OCI-LY3 (cell line): ENCODE data around the gene IMMP2L.

ENCODE experiments used
- H2AFZ ChIP-seq: fragments of 200-600, 300-600 bp; shearing (Covaris generic); 2 replicates; pipeline ENCODE4 v1.6.0; 2014; ENCODE audit warnings: antibody characterized with exemption, low read depth, low read length
- H3K27ac ChIP-seq: fragments of 200-600, 300-600 bp; sonication (generic); 2 replicates; pipeline ENCODE4 v1.5.1; 2014; ENCODE audit warnings: mild to moderate bottlenecking, low read length, moderate library complexity, mixed read lengths
- H3K27me3 ChIP-seq: fragments of 200-600, 300-600 bp; sonication (generic); 2 replicates; pipeline ENCODE4 v1.6.1; 2014; ENCODE audit warnings: low read depth, low read length, mixed read lengths
- H3K36me3 ChIP-seq: fragments of 200-600, 300-600 bp; sonication (generic); replicated peaks from 2 replicates; pipeline ENCODE3; 2014; ENCODE audit warnings: low read depth, low read length, mixed read lengths
- H3K4me1 ChIP-seq: fragments of 300-600, 200-600 bp; sonication (generic); 2 replicates; pipeline ENCODE4 v1.6.1; 2014; ENCODE audit warnings: low read length, mixed read lengths
- H3K4me2 ChIP-seq: fragments of 200-600, 300-600 bp; sonication (generic); 2 replicates; pipeline ENCODE4 v1.6.1; 2014; ENCODE audit warnings: low read length, mixed read lengths
- H3K4me3 ChIP-seq: fragments of 300-600, 200-600 bp; sonication (generic); 2 replicates; pipeline ENCODE4 v1.5.1; 2014; ENCODE audit warnings: antibody characterized with exemption, mild to moderate bottlenecking, low read length, moderate library complexity
- H3K79me2 ChIP-seq: fragments of 300-600, 200-600 bp; shearing (Covaris generic); 2 replicates; pipeline ENCODE4 v1.6.1; 2014; ENCODE audit warnings: mild to moderate bottlenecking, low read length, mixed read lengths
- H3K9ac ChIP-seq: fragments of 300-600, 200-600 bp; shearing (Covaris generic); 2 replicates; pipeline ENCODE4 v1.6.0; 2014; ENCODE audit warnings: mild to moderate bottlenecking, low read length, moderate library complexity
- H3K9me3 ChIP-seq: fragments of 200-600, 300-600 bp; shearing (Covaris generic); 2 replicates; pipeline ENCODE4 v1.6.1; 2014; ENCODE audit warnings: low read length, mixed read lengths; ENCODE audit not compliant: insufficient read depth
- H4K20me1 ChIP-seq: fragments of 200-600, 300-600 bp; sonication (generic); 2 replicates; pipeline ENCODE4 v1.6.1; 2016; ENCODE audit warnings: low read length, mixed read lengths; ENCODE audit not compliant: insufficient read depth
- EZH2phosphoT487 ChIP-seq: fragments of 200-600 bp; shearing (Covaris generic); IDR thresholded peaks from 2 replicates; pipeline ENCODE4 v1.6.1; 2018; ENCODE audit warnings: antibody characterized with exemption, mixed run types, low read depth
- TF ChIP-seq, protein P1 (sequence below): fragments of 200-600, 300-600 bp; sonication (generic); IDR thresholded peaks from 2 replicates; pipeline ENCODE4 v1.5.1; 2014; ENCODE audit warnings: antibody characterized with exemption, low read length, low read depth

Gene IMMP2L

DNA sequence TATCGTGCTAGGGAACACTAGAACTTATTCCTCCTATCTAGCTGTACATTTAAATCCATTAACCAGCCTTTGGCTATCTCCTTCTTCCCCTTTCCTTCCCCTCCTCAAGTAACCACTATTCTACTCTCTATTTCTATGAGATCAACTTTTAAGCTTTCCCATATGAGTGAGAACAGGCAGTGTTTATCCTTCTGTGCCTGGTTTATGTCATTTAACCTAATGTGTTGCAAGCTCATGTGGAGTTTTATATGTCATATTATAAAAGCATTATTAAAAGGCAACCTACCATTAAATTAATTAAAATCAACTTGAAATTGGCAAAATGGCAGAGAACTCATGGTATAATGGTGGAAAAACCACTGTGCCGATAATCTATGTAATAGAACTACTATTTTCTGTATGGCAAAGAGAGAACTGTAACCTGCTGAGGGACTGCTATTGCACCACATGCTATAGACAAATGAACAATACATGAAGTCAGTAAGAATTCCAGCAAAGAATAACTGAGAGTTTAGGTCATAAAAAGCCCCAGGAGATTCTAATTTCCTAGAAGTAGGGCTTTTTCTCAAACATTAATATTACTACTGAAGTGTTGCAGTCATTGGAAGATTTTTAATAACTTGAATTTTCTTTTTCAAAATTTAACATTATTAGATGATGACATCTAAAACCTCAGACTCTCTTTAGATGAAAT is 389.6 kb downstream of the IMMP2L start:
- Histone ChIP-seq H3K9ac (no peak overlapping the region), H3K27me3 (no peaks in the 10 kb centered on the region), H3K4me2 (no peak overlapping the region), H4K20me1 (no peaks in the 10 kb centered on the region), H2AFZ (no peak overlapping the region), H3K9me3 (no peaks in the 10 kb centered on the region), H3K36me3 (no peaks in the 10 kb centered on the region), H3K4me3 (no peak overlapping the region), H3K27ac (no peak overlapping the region), H3K4me1 (no peaks in the 10 kb centered on the region), H3K79me2 (no peaks in the 10 kb centered on the region)
- TF ChIP-seq, protein P1, sequence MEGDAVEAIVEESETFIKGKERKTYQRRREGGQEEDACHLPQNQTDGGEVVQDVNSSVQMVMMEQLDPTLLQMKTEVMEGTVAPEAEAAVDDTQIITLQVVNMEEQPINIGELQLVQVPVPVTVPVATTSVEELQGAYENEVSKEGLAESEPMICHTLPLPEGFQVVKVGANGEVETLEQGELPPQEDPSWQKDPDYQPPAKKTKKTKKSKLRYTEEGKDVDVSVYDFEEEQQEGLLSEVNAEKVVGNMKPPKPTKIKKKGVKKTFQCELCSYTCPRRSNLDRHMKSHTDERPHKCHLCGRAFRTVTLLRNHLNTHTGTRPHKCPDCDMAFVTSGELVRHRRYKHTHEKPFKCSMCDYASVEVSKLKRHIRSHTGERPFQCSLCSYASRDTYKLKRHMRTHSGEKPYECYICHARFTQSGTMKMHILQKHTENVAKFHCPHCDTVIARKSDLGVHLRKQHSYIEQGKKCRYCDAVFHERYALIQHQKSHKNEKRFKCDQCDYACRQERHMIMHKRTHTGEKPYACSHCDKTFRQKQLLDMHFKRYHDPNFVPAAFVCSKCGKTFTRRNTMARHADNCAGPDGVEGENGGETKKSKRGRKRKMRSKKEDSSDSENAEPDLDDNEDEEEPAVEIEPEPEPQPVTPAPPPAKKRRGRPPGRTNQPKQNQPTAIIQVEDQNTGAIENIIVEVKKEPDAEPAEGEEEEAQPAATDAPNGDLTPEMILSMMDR, result no peak
- no peak for TF ChIP-seq EZH2phosphoT487

DNA sequence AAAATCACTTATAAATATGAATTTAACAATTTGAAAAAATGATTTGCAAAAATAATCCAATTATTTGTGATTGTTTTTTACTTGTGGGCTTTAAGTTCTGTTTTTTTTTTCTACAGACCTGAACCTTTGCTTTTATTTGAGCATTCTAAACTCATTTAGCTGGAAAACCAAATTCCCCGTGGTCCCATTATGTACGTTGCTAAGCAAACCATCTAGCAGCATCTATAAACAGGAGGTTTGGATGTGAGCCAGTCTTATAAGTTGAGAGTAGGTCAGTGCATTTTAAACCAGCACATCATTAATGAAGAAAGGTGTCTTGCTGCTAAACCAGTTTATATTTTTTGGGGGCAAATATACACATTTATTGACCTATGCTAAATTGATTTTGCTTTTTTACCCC is 394.1 kb downstream of the IMMP2L start:
- H3K4me3 ChIP-seq, result no peak overlapping the region

DNA sequence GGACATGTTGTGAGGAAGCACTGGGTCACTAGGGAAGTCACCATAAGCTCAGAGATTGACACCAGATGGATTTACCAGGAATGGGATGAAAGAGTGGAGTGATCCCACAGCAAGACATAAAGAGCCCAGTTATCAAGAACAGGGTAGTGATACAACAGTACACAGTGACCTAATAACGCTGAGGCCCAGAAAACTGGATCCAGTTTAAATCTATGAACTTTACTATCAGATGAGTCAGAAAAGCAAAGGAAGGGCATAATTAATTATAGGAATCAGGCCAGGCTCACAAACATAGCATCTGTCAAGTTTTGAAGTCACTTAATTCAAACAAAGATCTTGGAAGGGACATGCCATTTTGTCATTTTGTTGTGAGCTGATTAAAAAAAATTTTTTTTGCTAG is 397.9 kb downstream of the IMMP2L start:
- no peak overlapping the region for H2AFZ ChIP-seq
- no peak overlapping the region for H3K27ac ChIP-seq
- no peak overlapping the region for H3K9ac ChIP-seq
- H3K9me3 ChIP-seq, result no peaks in the 10 kb centered on the region
- no peak overlapping the region for H3K4me2 ChIP-seq
- no peaks in the 10 kb centered on the region for H4K20me1 ChIP-seq
- no peak overlapping the region for H3K4me3 ChIP-seq
- no peaks in the 10 kb centered on the region for H3K79me2 ChIP-seq
- H3K36me3 ChIP-seq, result no peaks in the 10 kb centered on the region
- H3K4me1 ChIP-seq, result no peaks in the 10 kb centered on the region
- no peak for TF ChIP-seq EZH2phosphoT487
- TF ChIP-seq, protein P1, result no peak
- H3K27me3 ChIP-seq, result no peaks in the 10 kb centered on the region

More for the DNA sequence above, 394.1 kb downstream of the IMMP2L start:
- Histone ChIP-seq H3K27me3 (no peaks in the 10 kb centered on the region), H2AFZ (no peak overlapping the region), H3K9me3 (no peaks in the 10 kb centered on the region), H4K20me1 (no peaks in the 10 kb centered on the region), H3K4me1 (no peaks in the 10 kb centered on the region), H3K27ac (no peak overlapping the region), H3K79me2 (no peaks in the 10 kb centered on the region), H3K4me2 (no peak overlapping the region), H3K9ac (no peak overlapping the region), H3K36me3 (no peaks in the 10 kb centered on the region)
- no peak for TF ChIP-seq EZH2phosphoT487
- TF ChIP-seq, protein P1, result no peak

DNA sequence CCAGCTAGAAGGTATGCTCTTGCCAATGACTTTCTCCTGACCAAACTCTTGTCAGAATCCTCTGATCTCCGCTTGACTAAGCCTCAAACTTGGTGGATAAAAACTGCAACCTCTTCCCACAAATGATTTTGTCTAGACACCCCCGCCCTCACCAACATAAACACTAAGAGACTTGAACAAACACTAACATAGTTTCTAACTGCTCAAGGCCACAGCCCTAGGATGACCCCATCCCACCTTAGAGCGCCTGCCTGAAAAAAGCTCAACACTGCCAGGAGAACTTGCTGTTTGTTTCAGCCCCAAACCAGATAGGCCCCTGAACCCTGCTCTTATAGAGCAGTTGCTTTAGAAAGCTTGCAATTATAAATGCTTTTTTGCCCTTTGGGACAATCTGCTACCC is 399.6 kb downstream of the IMMP2L start:
- no peaks in the 10 kb centered on the region for H3K79me2 ChIP-seq
- H3K4me3 ChIP-seq, result no peak overlapping the region
- no peak for TF ChIP-seq EZH2phosphoT487
- TF ChIP-seq, protein P1, result no peak
- H3K9ac ChIP-seq, result no peak overlapping the region
- no peaks in the 10 kb centered on the region for H3K27me3 ChIP-seq
- H2AFZ ChIP-seq, result no peak overlapping the region
- no peaks in the 10 kb centered on the region for H4K20me1 ChIP-seq
- no peak overlapping the region for H3K4me2 ChIP-seq
- H3K36me3 ChIP-seq, result no peaks in the 10 kb centered on the region
- H3K9me3 ChIP-seq, result no peaks in the 10 kb centered on the region
- H3K27ac ChIP-seq, result no peak overlapping the region
- H3K4me1 ChIP-seq, result peaks cover 8% of the 10 kb centered on the region
